ENCODE data around the gene NAT14.
"Not testable (repeated sequence)": the region's sequence is repeated elsewhere in the genome, so short reads cannot be mapped to it uniquely, and the experiment has no call there.

The NAT14 gene

GRCh38 chr19:55484593-55485438 is at the start of gene NAT14:
Gene NAT14 (plus strand): TSS chr19:55485188. CDS start chr19:55485709, 521 bp downstream.
- peak; percentile 88 for DNase-seq

GRCh38 chr19:55436847-55437246 is 48.1 kb upstream of the NAT14 start:
- DNase-seq, result no peak

- DNase-seq, result peak; percentile 25
Measured at GRCh38 chr19:55437410-55437809, 47.6 kb upstream of the NAT14 start.

GRCh38 chr19:55439052-55439451 is 45.9 kb upstream of the NAT14 start:
- no peak for DNase-seq

- DNase-seq, result no peak
Measured at GRCh38 chr19:55440411-55441105, 44.4 kb upstream of the NAT14 start.

- DNase-seq, result no peak
Measured at GRCh38 chr19:55441319-55441691, 43.7 kb upstream of the NAT14 start.

GRCh38 chr19:55441692-55442321 is 43.2 kb upstream of the NAT14 start:
- peak; percentile 56 for DNase-seq

GRCh38 chr19:55442372-55442961 is 42.5 kb upstream of the NAT14 start:
- peak; percentile 53 for DNase-seq

GRCh38 chr19:55443045-55443823 is 41.8 kb upstream of the NAT14 start, which contains the start of gene SHISA7:
Gene SHISA7 (minus strand): TSS chr19:55443300. CDS start chr19:55442863, 437 bp downstream.
- DNase-seq, result peak; percentile 28

GRCh38 chr19:55443824-55444480 is 41.0 kb upstream of the NAT14 start:
- DNase-seq, result no peak

GRCh38 chr19:55444646-55445045 is 40.3 kb upstream of the NAT14 start:
- no peak for DNase-seq

- DNase-seq, result no peak
Measured at GRCh38 chr19:55446060-55446459, 38.9 kb upstream of the NAT14 start.

GRCh38 chr19:55447421-55448174 is 37.4 kb upstream of the NAT14 start:
- DNase-seq, result peak; percentile 80

- DNase-seq, result not testable (repeated sequence)
Measured at GRCh38 chr19:55448175-55448490, 36.9 kb upstream of the NAT14 start.

- DNase-seq, result no peak
Measured at GRCh38 chr19:55449469-55449868, 35.5 kb upstream of the NAT14 start.

GRCh38 chr19:55451163-55451964 is 33.6 kb upstream of the NAT14 start:
- peak; percentile 30 for DNase-seq

- DNase-seq, result no peak
Measured at GRCh38 chr19:55451965-55452748, 32.8 kb upstream of the NAT14 start.

- peak; percentile 82 for DNase-seq
Measured at GRCh38 chr19:55452749-55453346, 32.1 kb upstream of the NAT14 start.
